NCI-H2227 (cell line): Measurements from ENCODE around the gene OR4L1.
"Not testable (repeated sequence)": the region's sequence is repeated elsewhere in the genome, so short reads cannot be mapped to it uniquely, and the experiment has no call there.

Source experiments
- DNase-seq: peaks from one replicate; lab custom pipeline; 2025; ENCODE audit not compliant: unreplicated experiment; lab: John Stamatoyannopoulos, UW

OR4L1 gene, protein sequence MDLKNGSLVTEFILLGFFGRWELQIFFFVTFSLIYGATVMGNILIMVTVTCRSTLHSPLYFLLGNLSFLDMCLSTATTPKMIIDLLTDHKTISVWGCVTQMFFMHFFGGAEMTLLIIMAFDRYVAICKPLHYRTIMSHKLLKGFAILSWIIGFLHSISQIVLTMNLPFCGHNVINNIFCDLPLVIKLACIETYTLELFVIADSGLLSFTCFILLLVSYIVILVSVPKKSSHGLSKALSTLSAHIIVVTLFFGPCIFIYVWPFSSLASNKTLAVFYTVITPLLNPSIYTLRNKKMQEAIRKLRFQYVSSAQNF

DNA sequence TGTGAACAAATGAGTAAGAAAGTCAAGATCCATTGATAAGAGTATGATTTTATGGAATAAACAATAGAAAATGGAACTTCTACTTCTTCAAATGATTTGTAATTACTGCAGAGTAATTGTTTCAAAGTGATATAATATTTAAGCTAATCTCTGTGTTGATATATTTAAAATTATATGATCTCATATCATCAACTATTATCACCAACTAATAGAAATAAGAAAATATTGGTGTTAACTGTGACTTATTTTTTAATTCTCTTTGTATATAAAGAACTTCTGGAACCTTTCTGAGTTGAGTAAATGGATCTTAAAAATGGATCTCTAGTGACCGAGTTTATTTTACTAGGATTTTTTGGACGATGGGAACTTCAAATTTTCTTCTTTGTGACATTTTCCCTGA, at the start of gene OR4L1:
TSS of gene OR4L1 (plus strand) at position 301 of the 400 bp plus-strand sequence. CDS start at position 301, 0 bp downstream.
- no peak for DNase-seq

DNA sequence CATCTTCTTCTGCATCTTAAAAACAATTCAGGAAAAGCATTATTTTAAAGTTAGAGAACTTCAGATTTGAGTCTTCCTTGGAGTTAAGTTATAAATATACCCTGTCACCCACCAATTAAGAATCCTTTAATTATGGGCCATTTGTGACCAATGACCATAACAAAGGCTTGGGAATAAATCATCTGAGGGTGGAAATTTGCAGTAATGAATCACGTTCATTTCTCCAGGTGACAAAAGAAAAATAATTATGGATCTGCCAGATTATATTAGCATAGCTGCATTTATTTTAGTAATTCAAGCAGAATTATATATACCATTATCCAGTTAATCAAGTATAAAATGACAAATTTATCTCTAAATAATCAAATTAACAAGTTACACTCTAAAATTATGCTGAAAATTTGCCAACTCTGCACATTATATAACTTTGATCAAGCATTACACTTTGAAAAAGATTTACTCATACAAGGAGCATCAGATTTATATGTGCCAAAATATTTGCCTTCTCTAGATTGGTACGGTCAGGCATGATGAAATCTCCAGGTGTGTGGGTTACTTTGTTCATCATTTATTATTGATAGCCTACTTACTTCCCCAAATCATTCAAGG, 40.5 kb upstream of the OR4L1 start, which contains the start of gene OR4K14:
TSS of gene OR4K14 (minus strand) at position 51 of the 609 bp plus-strand sequence. CDS start 4,114 bp downstream, outside the sequence.
- DNase-seq = no peak

DNA sequence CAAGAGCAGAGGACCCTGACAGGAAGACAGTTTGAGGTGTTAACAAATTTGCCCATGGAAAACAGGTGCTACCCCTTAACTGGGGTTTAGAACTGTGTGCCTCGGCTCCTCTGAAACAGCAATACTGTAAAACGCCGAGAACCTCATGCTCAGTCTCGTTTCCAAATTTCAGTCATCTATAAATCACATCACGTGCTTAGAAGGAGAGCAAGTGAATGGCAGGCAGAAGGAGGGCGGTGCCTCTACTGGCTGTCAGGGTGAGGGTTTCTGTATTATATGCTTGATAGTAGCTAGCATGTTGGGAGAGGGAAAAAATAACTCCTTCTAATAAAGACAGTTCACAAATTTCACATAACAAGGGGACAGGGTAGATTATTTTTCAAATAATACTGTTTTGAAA, 28.8 kb upstream of the OR4L1 start:
- DNase-seq = no peak

DNA sequence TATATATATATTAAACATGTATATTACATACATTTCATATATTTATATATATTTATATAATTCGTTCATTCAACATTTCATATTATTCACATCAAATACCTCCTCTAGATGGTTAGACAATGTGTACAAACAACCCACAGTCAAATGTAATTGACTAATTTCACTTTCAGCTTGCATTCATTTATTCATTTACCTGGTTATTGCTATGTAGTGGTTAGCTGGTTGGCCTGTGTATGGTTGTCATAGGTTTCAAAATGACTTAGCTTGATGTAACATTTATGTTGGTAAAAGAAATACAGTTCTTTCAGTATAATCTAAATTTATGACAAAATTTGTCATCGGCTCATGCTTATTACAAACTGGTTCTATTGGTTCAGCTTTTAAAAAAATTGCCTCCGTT, 24.4 kb upstream of the OR4L1 start:
- no peak for DNase-seq

DNA sequence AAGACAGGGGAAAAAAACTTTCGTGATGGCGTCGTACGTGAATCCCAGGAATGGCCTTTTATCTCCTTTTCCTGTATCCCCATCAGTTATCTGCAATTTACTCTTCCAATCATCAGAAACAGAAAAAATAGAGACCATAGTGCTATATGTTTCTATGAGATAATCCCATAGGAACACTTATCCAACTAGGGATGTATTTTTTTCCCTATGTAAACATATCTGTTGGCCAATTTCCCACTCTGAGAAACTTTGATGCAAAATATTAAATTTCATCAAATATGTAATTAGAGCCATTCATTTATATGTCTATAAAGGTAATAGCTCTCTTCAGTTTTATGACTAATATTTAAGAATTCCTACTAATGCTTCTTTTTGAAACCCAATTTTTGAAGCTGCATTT, 23.9 kb upstream of the OR4L1 start, which contains the start of gene OR4K13:
TSS of gene OR4K13 (minus strand) at position 101 of the 400 bp plus-strand sequence. CDS start 1,280 bp downstream, outside the sequence.
- no peak for DNase-seq

DNA sequence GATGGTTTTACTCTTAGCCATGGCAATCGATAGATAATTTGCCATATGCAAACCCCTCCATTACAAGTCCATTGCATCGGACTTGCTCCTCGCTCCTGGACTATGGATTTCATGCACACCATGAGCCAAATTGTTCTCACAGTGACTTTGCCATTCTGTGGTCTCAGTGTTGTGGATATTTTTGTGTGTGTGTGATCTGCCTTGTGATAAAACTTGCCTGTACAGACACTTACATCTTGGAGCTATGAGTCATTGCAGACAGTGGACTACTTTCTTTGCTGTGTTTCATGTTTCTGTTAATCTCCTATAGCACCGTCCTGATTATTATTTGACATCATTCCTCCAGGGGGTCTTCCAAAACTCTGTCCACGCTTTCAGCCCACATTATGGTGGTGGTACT, 15.6 kb upstream of the OR4L1 start:
- DNase-seq = no peak

DNA sequence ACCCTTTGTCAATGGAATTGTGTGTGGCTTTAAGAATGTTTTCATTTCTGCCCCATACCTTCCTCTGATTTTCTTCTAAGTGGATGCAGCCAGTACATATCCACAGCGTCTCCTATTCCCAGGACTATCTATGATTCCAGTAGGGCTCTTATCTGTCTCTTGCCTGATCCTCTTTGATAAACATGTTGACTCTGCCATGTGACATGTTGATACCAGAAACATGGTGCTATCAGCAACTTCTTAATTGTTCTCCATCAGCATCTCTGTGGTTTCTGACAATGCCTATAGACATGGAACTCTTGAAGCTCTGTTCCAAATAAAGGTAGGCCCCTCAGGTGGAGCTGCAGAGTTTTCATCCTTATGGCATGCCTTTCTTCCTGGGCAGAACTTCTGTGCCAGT, 11.6 kb upstream of the OR4L1 start:
- DNase-seq = no peak

DNA sequence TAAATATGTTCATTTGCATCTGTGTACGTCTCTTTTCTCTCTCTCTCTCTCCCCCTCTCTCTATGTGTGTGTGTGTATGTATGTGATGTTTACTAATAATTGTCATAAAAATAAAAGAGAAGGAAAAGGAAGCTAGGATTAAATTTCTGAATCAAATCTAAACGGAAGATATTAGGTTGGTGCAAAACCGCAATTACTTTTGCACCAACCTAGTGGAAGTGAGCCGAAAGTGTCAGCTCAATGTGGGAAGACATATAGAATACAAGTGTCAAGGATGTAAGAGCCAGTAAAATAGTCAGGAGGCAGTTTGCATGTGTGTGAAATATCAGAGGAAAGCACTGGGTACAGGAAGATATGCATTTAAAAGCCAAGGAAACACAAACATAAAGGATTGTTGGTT, 32.2 kb downstream of the OR4L1 start:
- no peak for DNase-seq

DNA sequence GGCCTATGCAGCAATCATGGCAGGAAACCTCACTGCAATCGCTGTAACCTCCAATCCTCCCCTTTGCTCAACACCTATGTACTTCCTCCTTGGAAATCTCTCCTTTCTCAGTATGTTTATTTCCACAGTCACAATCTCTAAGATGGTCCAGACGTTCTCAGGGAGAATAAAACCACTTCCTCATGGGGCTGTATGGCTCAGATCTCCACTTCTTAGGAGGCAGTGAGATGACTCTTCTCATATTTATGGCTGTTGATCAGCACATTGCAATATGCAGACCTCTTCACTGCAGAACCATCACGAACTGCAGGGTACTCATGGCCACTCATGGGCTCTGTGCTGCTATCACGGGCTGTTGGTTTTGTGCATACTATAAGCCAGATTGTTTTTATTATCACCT, 33.6 kb downstream of the OR4L1 start:
- no peak for DNase-seq

DNA sequence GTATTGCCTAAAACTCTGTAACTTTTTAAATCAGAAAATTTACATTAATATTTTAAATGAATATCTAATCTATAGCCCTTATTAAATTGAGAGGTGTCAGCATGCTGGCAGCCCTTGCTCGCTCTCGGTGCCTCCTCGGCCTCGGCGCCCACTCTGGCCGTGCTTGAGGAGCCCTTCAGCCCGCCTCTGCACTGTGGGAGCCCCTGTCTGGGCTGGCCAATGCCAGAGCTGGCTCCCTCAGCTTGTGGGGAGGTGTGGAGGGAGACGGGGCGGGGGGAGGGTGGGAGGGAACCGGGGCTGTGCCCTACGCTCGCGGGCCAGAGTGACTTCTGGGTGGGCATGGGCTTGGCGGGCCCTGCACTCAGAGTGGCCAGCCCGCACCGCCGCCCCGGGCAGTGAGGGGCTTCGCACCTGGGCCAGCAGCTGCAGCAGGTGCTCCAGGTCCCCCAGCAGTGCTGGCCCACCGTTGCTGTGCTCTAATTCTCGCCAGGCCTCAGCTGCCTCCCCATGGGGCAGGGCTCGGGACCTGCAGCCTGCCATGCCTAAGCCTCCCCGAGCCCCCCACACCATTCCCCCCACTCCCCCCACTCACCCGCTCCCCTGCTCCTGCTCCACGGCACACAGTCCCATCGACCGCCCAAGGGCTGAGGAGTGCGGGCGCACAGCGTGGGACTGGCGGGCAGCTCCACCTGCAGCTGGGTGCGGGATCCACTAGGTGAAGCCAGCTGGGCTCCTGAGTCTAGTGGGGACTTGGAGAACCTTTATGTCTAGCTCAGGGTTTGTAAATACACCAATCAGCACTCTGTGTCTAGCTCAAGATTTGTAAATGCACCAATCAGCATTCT, 39.3 kb downstream of the OR4L1 start:
- DNase-seq = not testable (repeated sequence)

DNA sequence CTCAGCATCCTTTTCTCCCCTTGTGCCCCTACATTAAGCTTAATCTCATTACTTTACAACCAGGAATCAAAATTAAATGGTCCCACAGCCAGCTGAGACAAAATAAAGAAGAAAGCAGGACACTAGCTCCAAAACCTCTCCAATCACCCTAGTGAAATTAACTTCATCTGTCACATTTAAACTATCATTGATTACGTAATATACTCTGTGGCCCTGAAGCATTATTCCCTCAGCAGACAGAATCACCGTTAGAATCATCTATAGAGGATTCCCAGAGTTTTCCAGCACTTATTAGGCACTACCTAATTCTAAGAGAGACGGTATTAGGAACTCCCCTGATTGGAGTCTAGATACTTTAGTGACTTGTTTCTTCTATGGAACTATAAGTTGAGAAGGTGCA, 50.6 kb downstream of the OR4L1 start, which contains the start of gene OR4K17:
TSS of gene OR4K17 (plus strand) at position 302 of the 400 bp plus-strand sequence. CDS start 6,761 bp downstream, outside the sequence.
- DNase-seq = no peak
